ENCODE results near the gene TRIM43.
"Not testable (repeated sequence)": the region's sequence is repeated elsewhere in the genome, so short reads cannot be mapped to it uniquely, and the experiment has no call there.

TRIM43 gene

DNA sequence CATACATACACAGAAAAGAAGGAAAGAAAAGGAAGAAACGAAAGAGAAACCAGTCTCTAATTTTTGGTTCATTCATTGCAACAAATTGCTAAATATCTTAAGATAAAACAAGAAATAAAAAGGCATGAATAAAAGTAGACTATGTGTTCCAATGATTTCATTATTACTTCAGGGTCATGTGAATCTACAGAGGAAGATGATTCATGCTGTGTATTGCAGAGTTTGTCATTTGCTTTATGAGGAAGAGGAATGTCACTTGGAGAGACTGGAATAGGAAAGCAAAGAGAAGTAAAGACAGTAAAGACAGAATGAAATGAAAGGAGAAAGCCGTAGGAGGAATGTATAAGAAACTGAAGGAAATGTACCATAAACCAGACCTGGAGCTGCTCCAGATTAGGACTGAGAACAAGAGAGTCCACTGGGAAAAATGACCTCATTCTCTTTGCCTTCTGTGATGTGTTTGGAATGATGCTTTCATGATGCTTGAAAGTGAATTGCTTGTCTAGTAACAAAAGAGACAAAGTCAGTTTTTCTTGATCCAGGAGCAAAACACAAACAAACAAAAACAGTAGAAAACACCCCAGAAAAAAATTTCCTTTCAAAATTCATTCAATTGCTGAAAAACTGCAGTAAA is 41.9 kb downstream of the TRIM43 start:
- not testable (repeated sequence) for H3K4me1 ChIP-seq (ENCODE audit: control insufficient read depth in 2 of 2, insufficient read depth in 2 of 2, low read length in 2 of 2); H3K9me3 ChIP-seq (ENCODE audit: control insufficient read depth in 2 of 2, low read length in 2 of 2); H3K4me3 ChIP-seq (ENCODE audit: low read length in 2 of 2); H3K9ac ChIP-seq (ENCODE audit: low read depth in 1 of 2, low read length in 2 of 2); H3K36me3 ChIP-seq (ENCODE audit: control insufficient read depth in 2 of 2, insufficient read depth in 2 of 2, low read length in 2 of 2); H3K27me3 ChIP-seq (ENCODE audit: control insufficient read depth in 2 of 2, insufficient read depth in 2 of 2, low read length in 2 of 2); H3K27ac ChIP-seq (ENCODE audit: low read depth in 2 of 2, low read length in 2 of 2)

DNA sequence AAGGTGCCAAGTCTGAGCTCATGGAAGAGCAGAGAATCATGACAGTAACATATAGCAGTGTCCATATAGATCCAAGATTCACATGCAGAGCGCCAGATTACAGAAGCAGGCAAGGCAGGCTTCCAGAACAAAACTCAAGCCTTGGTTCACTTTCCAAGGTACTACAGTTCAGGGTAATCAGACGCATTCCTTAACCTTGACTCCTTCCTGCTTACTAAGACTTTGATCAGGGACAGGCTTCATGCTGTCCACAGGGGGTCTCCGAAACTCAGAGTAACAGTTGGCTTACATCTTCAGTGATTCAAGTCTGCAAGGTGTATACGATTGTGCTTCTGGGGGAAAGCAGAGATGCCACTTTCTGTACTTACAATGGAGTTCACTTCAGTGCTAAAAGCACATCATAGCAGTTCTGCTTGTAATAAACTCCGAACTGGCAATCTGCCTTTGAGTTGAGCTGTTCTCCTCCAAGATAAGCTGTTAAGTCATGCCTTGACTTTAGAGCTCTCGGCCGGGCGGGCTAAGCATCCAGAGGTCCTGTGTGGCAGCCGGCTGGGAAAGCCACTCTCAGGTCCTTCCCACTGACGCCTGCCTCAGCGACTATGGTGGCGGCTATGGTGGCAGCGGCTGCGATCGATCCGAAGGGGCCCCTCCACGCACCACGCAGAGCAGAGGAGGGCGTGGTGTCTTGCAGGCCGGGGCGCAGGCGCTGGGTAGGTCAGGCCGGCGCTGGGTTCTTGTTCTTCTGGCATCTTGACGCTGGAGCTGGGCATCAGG is 48.9 kb downstream of the TRIM43 start:
- not testable (repeated sequence) for H3K36me3 ChIP-seq (ENCODE audit: control insufficient read depth in 2 of 2, insufficient read depth in 2 of 2, low read length in 2 of 2); H3K9ac ChIP-seq (ENCODE audit: low read depth in 1 of 2, low read length in 2 of 2); H3K27me3 ChIP-seq (ENCODE audit: control insufficient read depth in 2 of 2, insufficient read depth in 2 of 2, low read length in 2 of 2); H3K27ac ChIP-seq (ENCODE audit: low read depth in 2 of 2, low read length in 2 of 2); H3K4me1 ChIP-seq (ENCODE audit: control insufficient read depth in 2 of 2, insufficient read depth in 2 of 2, low read length in 2 of 2); H3K4me3 ChIP-seq (ENCODE audit: low read length in 2 of 2); H3K9me3 ChIP-seq (ENCODE audit: control insufficient read depth in 2 of 2, low read length in 2 of 2)

- H3K9ac ChIP-seq (ENCODE audit: low read depth in 1 of 2, low read length in 2 of 2); H3K4me3 ChIP-seq (ENCODE audit: low read length in 2 of 2); H3K36me3 ChIP-seq (ENCODE audit: control insufficient read depth in 2 of 2, insufficient read depth in 2 of 2, low read length in 2 of 2); H3K4me1 ChIP-seq (ENCODE audit: control insufficient read depth in 2 of 2, insufficient read depth in 2 of 2, low read length in 2 of 2); H3K27ac ChIP-seq (ENCODE audit: low read depth in 2 of 2, low read length in 2 of 2); H3K27me3 ChIP-seq (ENCODE audit: control insufficient read depth in 2 of 2, insufficient read depth in 2 of 2, low read length in 2 of 2); H3K9me3 ChIP-seq (ENCODE audit: control insufficient read depth in 2 of 2, low read length in 2 of 2): not testable (repeated sequence)
Observed at GRCh38 chr2:95641289-95641575, 49.4 kb downstream of the TRIM43 start.

- H3K9me3 ChIP-seq (ENCODE audit: control insufficient read depth in 2 of 2, low read length in 2 of 2); H3K4me3 ChIP-seq (ENCODE audit: low read length in 2 of 2); H3K27me3 ChIP-seq (ENCODE audit: control insufficient read depth in 2 of 2, insufficient read depth in 2 of 2, low read length in 2 of 2); H3K4me1 ChIP-seq (ENCODE audit: control insufficient read depth in 2 of 2, insufficient read depth in 2 of 2, low read length in 2 of 2); H3K36me3 ChIP-seq (ENCODE audit: control insufficient read depth in 2 of 2, insufficient read depth in 2 of 2, low read length in 2 of 2); H3K27ac ChIP-seq (ENCODE audit: low read depth in 2 of 2, low read length in 2 of 2); H3K9ac ChIP-seq (ENCODE audit: low read depth in 1 of 2, low read length in 2 of 2): not testable (repeated sequence)
Observed at GRCh38 chr2:95641787-95642186, 50.0 kb downstream of the TRIM43 start.

DNA sequence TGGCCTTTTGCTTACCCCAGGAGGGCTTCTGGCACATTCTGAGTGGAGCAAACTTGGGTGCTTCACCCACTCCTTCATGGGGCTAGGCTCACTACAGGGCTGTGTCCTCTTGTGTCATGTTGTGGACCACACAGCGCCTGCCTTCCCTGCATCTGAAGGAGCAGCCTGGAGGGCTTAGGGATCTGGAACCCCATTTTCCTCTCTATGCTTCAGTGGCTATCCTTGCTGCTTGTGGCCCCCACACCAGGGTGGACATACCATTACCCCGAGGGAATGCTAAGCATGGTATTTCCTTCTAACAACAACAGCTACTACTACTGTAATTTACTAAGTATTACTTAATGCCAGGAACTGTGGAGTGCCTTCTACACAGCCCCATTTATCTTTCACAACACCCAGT is 50.6 kb downstream of the TRIM43 start:
- H3K27ac ChIP-seq (ENCODE audit: low read depth in 2 of 2, low read length in 2 of 2); H3K4me3 ChIP-seq (ENCODE audit: low read length in 2 of 2); H3K4me1 ChIP-seq (ENCODE audit: control insufficient read depth in 2 of 2, insufficient read depth in 2 of 2, low read length in 2 of 2); H3K27me3 ChIP-seq (ENCODE audit: control insufficient read depth in 2 of 2, insufficient read depth in 2 of 2, low read length in 2 of 2); H3K9ac ChIP-seq (ENCODE audit: low read depth in 1 of 2, low read length in 2 of 2); H3K9me3 ChIP-seq (ENCODE audit: control insufficient read depth in 2 of 2, low read length in 2 of 2); H3K36me3 ChIP-seq (ENCODE audit: control insufficient read depth in 2 of 2, insufficient read depth in 2 of 2, low read length in 2 of 2): not testable (repeated sequence)

DNA sequence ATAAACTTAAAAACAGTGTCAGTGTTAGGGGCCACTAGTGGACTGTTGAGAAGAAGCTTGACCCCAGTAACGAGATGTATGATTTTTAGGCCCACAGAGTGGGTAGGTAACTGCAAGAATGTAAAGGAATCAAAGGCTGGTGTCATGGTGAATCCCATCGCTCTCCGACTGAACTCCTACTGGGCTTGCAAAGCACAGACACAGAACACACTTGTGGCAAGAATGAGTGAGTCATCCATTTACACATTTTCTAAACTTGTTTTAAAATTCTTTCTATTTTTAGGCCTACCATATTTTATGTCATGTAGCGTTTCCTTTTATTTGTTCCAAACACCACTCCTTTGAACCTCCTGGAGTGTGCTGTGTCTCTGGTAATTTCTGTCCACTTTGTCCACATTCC is 51.1 kb downstream of the TRIM43 start:
- H3K4me3 ChIP-seq (ENCODE audit: low read length in 2 of 2); H3K4me1 ChIP-seq (ENCODE audit: control insufficient read depth in 2 of 2, insufficient read depth in 2 of 2, low read length in 2 of 2); H3K27ac ChIP-seq (ENCODE audit: low read depth in 2 of 2, low read length in 2 of 2); H3K27me3 ChIP-seq (ENCODE audit: control insufficient read depth in 2 of 2, insufficient read depth in 2 of 2, low read length in 2 of 2); H3K9ac ChIP-seq (ENCODE audit: low read depth in 1 of 2, low read length in 2 of 2); H3K36me3 ChIP-seq (ENCODE audit: control insufficient read depth in 2 of 2, insufficient read depth in 2 of 2, low read length in 2 of 2); H3K9me3 ChIP-seq (ENCODE audit: control insufficient read depth in 2 of 2, low read length in 2 of 2): not testable (repeated sequence)

DNA sequence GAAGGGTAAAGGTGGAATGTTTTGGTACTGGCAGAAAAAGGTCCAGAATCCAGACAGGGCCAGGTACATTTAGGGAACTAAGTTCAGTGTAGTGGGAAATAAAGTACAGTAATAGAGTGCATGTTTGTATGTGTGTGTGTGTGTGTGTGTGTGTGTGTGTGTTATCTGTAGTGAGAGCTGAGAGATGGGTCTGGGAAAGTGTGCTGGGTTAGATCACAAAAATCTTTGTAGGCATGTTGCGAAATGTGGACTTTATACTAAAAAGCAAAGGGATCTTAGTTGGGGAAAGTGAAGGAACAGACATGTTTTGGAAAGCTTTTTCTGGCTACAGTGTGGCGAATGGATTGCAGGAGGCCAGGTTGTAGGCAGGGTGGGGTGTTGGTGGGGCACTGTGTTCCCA is 53.5 kb downstream of the TRIM43 start:
- not testable (repeated sequence) for H3K36me3 ChIP-seq (ENCODE audit: control insufficient read depth in 2 of 2, insufficient read depth in 2 of 2, low read length in 2 of 2); H3K4me1 ChIP-seq (ENCODE audit: control insufficient read depth in 2 of 2, insufficient read depth in 2 of 2, low read length in 2 of 2); H3K27me3 ChIP-seq (ENCODE audit: control insufficient read depth in 2 of 2, insufficient read depth in 2 of 2, low read length in 2 of 2); H3K9me3 ChIP-seq (ENCODE audit: control insufficient read depth in 2 of 2, low read length in 2 of 2); H3K9ac ChIP-seq (ENCODE audit: low read depth in 1 of 2, low read length in 2 of 2); H3K27ac ChIP-seq (ENCODE audit: low read depth in 2 of 2, low read length in 2 of 2); H3K4me3 ChIP-seq (ENCODE audit: low read length in 2 of 2)

GRCh38 chr2:95646274-95646994 is 54.6 kb downstream of the TRIM43 start:
- H3K4me1 ChIP-seq (ENCODE audit: control insufficient read depth in 2 of 2, insufficient read depth in 2 of 2, low read length in 2 of 2); H3K9me3 ChIP-seq (ENCODE audit: control insufficient read depth in 2 of 2, low read length in 2 of 2); H3K9ac ChIP-seq (ENCODE audit: low read depth in 1 of 2, low read length in 2 of 2); H3K27me3 ChIP-seq (ENCODE audit: control insufficient read depth in 2 of 2, insufficient read depth in 2 of 2, low read length in 2 of 2); H3K36me3 ChIP-seq (ENCODE audit: control insufficient read depth in 2 of 2, insufficient read depth in 2 of 2, low read length in 2 of 2); H3K27ac ChIP-seq (ENCODE audit: low read depth in 2 of 2, low read length in 2 of 2); H3K4me3 ChIP-seq (ENCODE audit: low read length in 2 of 2): not testable (repeated sequence)

- H3K27me3 ChIP-seq (ENCODE audit: control insufficient read depth in 2 of 2, insufficient read depth in 2 of 2, low read length in 2 of 2); H3K4me1 ChIP-seq (ENCODE audit: control insufficient read depth in 2 of 2, insufficient read depth in 2 of 2, low read length in 2 of 2); H3K27ac ChIP-seq (ENCODE audit: low read depth in 2 of 2, low read length in 2 of 2); H3K36me3 ChIP-seq (ENCODE audit: control insufficient read depth in 2 of 2, insufficient read depth in 2 of 2, low read length in 2 of 2); H3K4me3 ChIP-seq (ENCODE audit: low read length in 2 of 2); H3K9me3 ChIP-seq (ENCODE audit: control insufficient read depth in 2 of 2, low read length in 2 of 2); H3K9ac ChIP-seq (ENCODE audit: low read depth in 1 of 2, low read length in 2 of 2): not testable (repeated sequence)
Observed at GRCh38 chr2:95648894-95649544, 57.2 kb downstream of the TRIM43 start.

Data from mucosa of rectum (tissue), 2 donors.